IPS-NIHi7 (cell line): Measurements from ENCODE around the gene NACC1.

Experiments
- DNase-seq: peaks from one replicate; pipeline ENCODE4 v3.0.0; 2012; ENCODE audit warnings: mixed read lengths; ENCODE audit errors: extremely low spot score

Gene NACC1

DNA sequence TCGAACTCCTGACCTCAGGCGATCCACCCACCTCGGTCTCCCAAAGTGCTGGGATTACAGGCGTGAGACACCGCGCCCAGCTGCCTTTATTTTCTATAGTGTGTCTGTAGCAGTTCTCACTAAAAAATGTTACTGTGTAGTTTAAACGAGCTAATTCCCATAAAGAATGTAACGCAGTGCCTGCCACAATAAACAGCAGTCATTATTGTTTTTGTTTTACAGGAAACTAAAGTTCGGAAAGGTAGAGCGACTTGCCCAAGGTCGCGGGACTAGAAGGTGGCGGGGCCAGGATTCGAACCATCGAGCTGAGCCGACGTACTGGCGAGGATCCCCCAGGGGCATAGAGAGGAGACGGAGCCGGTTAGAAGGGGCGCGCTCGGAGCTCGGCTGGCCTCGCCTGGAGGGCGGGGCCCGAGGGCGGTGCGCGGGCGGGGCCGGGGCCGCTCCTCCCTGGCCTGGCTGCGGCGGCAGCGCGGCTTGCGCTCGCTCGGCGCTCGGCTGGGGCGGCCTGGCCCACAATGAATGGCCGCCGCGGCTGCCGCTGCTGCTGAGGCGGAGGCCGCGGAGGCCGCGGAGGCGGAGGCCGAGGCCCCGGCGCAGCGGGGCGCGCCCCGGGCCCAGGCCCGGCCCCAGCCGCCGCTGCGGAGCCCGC is at the start of gene NACC1:
Gene NACC1, plus strand, starts transcription at position 493 of the 652 bp plus-strand sequence. CDS start 16,944 bp downstream, outside the sequence.
- DNase-seq: peak; percentile 95

- DNase-seq: no peak
Observed at GRCh38 chr19:13069415-13070359, 48.4 kb upstream of the NACC1 start.

DNA sequence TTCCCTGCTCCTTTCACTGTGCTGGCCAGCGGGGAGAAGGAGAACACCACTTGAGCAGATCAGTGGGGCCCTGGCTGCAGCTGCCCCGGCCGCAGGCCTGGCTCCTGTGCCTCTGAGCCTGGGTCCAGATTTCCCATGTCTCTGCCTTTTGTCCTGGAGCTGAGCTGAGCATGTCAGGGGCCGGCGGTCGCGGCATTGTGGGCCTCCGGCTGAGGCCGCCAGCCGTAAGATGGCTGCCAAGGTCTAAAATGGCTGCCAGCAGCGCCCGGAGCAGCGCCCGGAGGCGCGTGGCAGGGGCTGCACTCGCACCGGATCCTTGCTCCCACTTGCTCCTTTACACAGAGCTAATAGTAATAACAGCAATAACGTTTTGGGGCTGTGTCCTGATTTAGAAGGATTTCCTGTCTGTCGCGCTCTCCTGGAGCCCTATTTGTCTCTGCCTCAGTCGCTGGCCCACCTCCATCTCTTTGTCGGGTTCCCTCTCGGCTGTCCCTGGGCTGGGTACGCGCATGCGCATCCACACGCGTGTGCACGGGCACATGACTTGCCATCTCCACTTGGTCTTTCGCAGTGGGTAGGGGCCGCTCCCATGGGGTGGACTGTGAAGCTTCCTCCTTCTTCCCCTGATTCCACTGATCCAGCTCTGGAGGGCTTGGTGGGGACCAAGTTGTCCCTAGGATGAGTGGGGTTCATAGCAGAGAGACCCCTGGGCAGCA is 47.5 kb upstream of the NACC1 start:
- no peak for DNase-seq

- DNase-seq: no peak
Observed at GRCh38 chr19:13071444-13072187, 46.4 kb upstream of the NACC1 start.

GRCh38 chr19:13072188-13072908 is 45.7 kb upstream of the NACC1 start:
- no peak for DNase-seq

GRCh38 chr19:13073263-13073662 is 44.8 kb upstream of the NACC1 start:
- no peak for DNase-seq

GRCh38 chr19:13074378-13074777 is 43.7 kb upstream of the NACC1 start:
- DNase-seq: no peak

DNA sequence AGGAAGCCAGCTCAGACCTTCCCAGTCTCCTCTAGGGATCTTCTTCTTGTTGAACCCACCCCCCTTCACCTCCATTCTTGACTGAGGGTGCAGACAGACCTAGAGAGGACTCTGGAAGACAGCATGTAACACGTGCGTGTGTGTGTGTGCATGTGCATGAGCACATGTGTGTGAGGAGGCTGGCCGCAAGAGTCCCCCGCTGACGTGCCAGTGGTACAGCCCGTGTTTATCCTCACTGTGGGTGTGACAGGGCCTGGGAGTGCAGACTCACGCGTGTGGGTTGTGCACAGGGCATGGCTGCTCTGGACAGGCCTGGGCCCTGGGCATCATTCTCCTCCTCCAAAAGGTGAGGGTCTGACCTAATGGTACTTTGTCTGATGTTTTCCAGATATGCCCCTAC is 41.7 kb upstream of the NACC1 start:
- DNase-seq: no peak

GRCh38 chr19:13076787-13077186 is 41.3 kb upstream of the NACC1 start:
- no peak for DNase-seq

DNA sequence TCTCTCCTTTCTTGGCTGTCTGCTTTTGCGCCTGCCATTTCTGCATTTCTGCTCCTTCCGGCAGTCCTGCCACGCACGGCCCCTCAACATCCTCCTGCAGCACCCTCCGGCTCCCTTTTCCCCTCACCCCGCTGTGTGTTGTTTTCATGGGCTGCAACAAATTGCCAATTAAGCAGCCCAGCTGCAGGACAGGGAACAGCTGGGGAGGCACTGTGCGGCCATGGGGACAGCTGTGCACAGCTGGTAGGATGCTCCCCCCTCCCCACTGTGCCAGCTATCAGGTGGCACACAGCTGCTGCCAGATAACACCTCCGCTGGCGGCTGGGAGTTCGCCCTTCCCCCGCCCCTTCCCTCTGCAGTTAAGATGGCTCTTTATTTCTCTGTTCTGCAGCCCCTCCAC is 40.8 kb upstream of the NACC1 start:
- DNase-seq: no peak

GRCh38 chr19:13078381-13078780 is 39.7 kb upstream of the NACC1 start:
- DNase-seq: no peak

GRCh38 chr19:13078897-13079541 is 39.0 kb upstream of the NACC1 start:
- DNase-seq: no peak

GRCh38 chr19:13079542-13079986 is 38.5 kb upstream of the NACC1 start:
- DNase-seq: no peak

- peak; percentile 72 for DNase-seq
Observed at GRCh38 chr19:13082192-13083007, 35.7 kb upstream of the NACC1 start.

DNA sequence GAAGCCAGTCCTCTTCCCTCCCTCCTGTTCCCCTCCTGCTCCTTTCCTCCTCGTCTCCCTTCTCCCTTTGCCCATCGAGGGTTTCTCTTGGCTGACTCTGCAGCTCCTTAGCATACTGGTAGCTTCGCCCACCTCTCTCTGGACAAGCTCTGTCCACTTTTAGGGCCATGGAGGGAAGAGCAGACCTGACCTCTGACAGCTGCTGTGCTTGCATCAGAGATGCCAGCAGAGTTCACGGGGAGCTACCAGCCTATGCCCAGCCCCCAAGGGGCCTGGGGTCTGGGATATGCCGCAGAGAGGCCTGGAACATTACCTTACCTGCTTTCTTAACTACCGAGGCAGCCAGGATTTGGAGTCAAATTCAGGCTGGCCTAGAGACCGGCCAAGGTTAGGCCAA is 35.1 kb upstream of the NACC1 start:
- DNase-seq: no peak

DNA sequence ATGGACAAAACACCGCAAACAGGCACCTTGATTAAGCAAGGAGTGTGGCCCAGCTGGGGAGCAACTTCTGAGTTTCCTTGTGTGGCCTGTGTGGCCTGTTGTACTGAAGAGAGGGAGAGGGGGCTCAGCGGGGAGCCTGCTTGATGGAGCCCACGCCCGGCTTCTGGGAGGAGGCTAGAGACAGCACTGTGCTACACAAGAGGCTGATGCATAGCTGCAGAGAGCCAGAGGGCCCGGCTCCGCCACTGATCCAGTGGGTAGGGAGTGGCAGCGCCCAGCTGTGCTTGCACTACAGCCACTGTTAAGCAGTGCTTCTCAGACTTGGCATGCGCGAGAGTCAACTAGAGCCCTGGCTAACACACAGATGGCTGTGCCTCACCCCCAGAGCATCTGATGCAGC is 34.4 kb upstream of the NACC1 start:
- DNase-seq: no peak

GRCh38 chr19:13085666-13086065 is 32.4 kb upstream of the NACC1 start:
- no peak for DNase-seq

- DNase-seq: no peak
Observed at GRCh38 chr19:13086341-13086740, 31.7 kb upstream of the NACC1 start.

GRCh38 chr19:13087295-13087694 is 30.8 kb upstream of the NACC1 start:
- no peak for DNase-seq
